Gastroesophageal sphincter (tissue), 3 donors: ENCODE data around the gene PLAAT2.

Source experiments
- CTCF ChIP-seq, 4 experiments: fragments of 200-600 bp in 2 of 4; fragments of 450-650 bp in 2 of 4; sonication (generic) in 1 of 4; IDR thresholded peaks; one replicate each; pipeline ENCODE4 v1.5.1; 2017 to 2019; ENCODE audit warnings: antibody characterized with exemption in 4 of 4, mild to moderate bottlenecking in 2 of 4, moderate library complexity in 2 of 4
- EP300 ChIP-seq: sonication (generic); formaldehyde crosslinking; IDR thresholded peaks from one replicate; pipeline ENCODE4 v1.6.1; 2017; ENCODE audit warnings: antibody characterized with exemption, mild to moderate bottlenecking
- POLR2A ChIP-seq, 2 donors: fragments of 450-650 bp; IDR thresholded peaks; one replicate each; pipeline ENCODE4 v1.6.1; 2017; ENCODE audit warnings: antibody characterized with exemption in 2 of 2, mild to moderate bottlenecking in 2 of 2, moderate library complexity in 1 of 2
- POLR2AphosphoS5 ChIP-seq: sonication (generic); formaldehyde crosslinking; IDR thresholded peaks from one replicate; pipeline ENCODE4 v1.6.1; 2017; ENCODE audit warnings: antibody characterized with exemption

GRCh38 chr11:63536669-63537292, 26.4 kb downstream of the PLAAT2 start, which contains the start of gene PLAAT4:
- TF ChIP-seq EP300 (no peak), POLR2A (IDR thresholded peaks at IDR 0.05) (no peak), CTCF (IDR thresholded peaks at IDR 0.05) (peak in 1 of 4 experiments; percentile 28), POLR2AphosphoS5 (peak; percentile 48)
